HG02763 (cell line): Measurements from ENCODE around the gene KIF17.
"Not testable (repeated sequence)": the region's sequence is repeated elsewhere in the genome, so short reads cannot be mapped to it uniquely, and the experiment has no call there.

Experiments
- ATAC-seq: cut with Tn5 transposase; IDR thresholded peaks from one replicate; pipeline ENCODE4 v1.9.1; 2021; ENCODE audit warnings: mild to moderate bottlenecking, moderate library complexity; ENCODE audit not compliant: unreplicated experiment

KIF17 gene

DNA sequence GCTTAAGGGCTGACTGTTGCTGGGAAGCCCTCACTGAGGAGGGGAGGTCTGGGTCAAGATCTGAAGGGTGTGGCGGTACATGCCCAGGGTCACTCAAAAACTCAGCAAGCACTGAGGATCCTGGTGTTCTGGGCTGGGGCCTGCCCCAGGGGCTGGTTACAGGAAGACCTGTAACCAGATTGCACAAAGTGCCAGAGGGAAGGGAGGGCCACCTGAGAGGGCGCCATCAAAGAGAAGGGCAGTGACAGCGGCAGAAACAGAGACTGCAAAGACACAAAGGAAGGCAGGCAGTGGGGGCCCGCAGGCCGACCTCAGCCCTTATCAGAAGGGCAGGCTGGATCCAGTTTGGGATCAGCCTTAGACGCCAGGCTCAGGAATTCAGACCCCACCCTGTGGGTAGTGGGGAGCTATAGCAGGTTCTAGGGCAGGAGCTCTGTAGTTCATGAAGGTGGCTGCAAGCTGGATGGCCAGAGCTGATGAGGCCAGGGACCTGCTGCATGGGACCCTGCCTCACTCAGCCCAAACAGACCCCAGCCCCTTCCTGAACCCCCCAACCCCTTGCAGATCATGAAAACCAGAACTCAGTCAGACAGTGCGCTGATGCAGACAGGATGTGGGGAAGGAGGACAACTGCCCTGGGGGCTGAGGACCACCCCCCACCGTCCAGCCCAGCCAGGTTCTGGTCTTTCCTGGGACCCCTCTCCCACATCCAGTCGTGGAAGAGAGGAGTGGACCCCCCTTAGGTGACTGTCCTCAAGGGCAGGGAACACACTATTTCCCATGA, 10.8 kb upstream of the KIF17 start:
- ATAC-seq: no peak

DNA sequence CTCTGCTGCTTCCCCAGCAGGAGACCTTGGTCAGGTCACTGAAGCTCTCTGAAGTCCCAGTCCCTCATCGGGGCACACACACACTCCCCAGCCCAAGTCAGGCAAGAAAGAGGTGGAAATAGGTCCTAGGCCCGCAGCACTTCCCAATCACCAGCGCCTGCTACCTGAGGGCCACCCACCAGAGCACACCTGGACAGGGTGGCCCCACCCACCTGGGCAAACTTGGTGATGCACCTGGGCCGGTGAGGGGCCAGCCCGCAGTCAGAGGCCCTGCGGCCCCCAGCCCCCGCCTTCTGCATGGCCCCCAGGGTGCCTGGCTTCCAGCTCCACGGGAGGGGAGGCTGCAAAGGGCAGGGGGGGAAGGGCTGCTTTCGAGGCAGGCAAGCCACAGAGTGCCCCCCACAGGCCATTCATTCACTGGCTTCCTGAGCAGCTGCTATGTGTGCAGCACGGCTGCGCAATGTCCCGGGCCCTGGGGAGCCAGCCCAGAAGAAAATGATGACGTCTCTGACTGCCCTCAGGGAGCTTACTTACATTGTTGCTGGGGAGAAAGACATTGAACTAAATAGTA, 10.0 kb upstream of the KIF17 start:
- ATAC-seq: no peak

DNA sequence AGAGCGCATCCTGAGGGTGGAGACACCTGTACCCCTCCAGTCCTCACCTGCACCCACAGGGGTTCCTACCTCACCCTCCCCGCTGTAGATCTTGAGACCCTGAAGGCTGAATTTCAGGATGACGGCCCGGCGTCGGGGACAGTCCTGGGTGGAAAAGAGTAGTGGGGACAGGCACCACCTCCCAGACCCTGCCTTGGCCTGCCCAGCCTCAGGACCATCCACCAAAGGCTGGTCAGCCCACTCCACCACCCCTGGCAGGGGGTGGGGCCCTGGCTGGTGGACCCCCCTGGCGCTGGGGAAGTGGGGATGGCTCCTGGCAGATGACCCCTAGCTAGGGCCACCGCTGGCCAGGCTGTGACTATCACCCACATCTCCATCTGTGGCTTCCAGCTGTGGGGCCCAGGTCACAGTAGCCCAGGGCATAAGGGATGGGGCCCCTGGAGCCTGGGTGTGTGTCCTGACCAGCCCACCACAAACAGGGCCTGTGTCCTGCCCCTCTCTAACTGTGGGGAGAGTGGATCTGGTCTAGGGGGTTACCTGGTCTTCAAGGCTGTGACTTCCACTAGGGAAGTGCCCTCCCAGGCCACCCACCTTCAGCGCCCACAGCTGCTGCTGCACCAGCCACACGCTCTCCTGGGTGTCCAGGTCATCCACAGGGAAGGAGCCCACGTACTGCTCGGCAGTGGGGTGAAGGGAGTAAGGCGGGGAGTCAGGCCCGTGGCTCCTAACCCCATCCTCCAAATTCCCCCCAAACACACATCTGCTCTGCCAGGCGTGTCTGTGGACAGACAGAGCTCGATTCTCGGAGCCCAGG, 9.3 kb upstream of the KIF17 start:
- ATAC-seq: no peak

DNA sequence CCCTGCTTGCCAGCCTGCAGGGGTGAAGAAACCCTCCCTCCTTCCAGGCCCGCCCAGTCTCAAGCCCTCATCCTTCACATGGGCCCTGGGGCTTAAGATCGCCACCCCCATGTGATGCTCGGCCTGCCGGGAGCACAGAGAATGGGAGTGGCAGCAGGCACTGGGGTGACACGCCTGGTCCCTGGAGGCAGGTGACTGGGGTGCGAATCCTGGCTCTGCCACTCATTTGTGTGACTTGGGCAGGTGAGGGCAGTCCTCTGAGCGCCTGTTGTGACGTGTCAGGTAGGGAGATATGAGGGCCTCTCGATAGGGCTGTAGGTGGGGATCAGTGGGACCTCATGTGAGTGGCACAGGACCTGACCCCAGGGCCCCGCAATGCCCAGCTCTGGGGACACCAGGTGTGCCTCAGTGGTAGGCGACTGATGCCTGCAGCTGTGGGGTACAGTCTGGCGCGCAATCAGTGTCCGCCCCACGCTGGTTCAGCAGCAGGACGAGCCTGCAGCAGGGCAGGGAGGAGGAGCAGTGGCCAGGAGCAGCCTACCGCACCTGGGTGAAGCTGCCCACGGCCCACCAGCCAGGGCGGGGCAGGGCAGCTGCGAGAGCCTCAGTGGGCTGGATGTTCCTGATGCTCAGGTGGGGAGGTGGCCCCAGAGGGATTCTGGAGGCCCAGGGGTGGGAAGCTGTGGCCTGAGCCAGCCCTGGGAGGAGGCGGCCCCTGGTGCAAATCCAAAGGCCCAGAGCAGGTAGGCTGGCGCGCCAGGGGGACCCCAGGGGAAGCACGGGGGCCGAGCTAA, 8.5 kb upstream of the KIF17 start:
- no peak for ATAC-seq

DNA sequence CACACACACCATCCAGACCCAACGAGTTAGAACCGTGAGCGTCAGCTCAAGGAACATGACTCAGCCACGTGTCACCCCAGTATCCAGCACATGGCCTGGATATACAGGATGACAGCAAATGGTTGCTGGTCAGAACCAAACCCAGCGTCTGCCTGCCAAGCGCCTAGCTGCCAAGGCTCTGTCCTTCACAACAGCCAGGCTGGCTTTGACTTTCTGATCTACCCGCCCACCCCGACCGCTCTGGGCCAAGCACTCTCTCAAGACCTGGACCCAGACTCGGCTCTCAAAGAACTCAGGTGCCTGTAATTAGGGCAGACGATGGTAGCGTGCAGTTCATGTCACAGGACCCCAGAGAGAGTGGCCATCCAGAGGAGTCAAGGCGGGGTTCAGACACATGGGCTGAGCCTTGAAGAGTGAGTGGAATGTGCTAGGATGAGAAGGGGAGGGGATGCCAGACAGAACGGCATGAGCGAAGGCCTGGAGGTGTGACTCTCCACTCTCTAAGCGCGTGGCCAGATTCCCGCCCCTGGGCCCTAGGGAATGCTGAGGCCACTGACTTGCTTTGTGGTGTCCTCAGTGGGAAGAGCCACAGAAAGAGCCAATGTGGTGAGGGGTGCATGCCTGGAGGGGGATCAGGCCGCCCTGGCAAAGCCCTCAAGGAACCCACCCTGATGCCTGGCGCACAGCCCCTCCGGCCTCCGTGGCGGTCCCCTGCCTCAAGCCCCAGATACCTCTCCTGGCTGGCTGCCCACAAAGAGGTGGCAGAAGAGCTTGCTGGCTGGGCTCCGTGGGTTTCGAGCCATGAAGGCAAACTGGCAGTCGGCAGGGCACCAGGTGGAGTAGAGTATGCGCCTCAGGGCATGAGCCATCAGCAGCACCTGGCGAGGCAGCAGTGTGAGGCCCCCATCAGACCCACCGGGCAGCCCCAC, 7.6 kb upstream of the KIF17 start:
- ATAC-seq: no peak

DNA sequence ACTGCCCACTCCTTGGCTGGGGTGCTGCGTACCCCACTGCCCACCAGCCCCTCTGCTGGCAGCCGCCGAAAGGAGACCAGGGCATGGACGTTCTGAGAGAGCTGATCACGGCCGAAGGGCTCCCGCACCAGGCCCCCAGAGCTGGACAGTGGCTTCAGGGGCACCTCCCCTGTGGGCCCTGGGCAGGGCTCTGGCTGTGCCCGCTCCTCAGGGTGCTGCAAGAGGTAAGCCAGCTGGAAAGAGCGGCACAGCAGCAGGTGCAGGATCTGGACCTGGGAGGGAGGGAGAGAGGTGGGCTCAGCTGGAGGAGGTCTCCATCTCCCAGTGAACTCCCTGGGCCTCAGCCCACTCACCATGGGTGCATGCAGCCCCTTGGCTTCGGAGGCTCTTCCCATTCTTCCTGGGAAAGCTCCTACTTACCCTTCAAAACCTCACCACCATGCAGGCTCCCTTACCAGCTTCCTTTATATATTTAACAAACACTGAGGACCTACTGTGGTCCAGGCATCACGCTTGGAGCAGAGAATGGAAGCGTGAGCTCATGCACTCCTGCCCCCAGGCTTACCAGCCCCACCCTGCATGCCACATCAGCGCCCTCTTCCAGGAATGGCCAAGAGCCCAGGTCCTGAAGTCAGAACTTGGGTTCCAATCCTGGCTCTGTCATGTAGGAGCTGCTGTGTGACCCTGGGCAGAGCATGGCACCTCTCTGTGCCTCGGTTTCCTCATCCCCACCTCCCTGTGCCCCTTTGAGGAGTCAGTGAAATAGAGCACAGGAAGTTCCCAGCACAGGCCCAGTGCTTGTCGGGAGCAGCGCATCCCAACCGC, 6.8 kb upstream of the KIF17 start:
- no peak for ATAC-seq

DNA sequence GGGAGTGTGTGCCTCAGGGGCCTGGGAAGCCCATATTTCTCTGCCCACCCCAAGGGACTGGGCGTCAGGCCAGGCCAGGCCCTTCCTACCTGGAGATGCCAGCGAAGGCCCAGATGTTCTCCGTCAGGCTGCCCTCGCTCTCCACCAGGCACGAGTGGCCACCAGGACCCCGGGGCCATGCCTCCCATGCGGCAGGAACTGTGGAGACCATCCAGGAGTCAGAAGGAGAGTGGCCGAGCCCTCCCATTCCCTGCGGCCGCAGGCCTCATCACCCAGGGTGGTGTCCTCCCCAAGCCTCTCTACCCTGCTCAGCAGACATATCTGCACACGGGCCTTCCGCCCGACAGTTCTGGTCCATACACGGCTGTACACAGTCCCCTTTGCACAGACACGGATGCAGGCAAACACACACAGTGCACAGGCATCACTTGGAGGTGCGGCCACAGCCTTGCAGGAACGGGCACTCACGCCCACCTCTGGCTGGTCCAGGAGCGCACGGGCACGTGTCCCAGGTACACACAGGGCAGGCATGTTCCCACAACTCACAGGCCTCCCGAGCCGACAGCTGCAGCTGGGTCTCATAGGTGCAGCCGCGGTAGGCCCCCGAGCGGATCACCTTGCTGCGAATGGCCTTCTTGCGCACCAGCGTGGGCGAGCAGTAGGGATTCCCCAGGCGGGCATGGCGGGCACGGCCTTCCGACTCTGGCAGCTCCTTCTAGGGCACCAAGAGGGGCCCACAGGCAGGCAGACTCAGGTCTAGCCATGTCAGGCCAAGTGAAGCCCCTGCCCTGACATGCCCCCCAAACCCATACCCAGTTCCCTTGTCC, 5.9 kb upstream of the KIF17 start:
- no peak for ATAC-seq

DNA sequence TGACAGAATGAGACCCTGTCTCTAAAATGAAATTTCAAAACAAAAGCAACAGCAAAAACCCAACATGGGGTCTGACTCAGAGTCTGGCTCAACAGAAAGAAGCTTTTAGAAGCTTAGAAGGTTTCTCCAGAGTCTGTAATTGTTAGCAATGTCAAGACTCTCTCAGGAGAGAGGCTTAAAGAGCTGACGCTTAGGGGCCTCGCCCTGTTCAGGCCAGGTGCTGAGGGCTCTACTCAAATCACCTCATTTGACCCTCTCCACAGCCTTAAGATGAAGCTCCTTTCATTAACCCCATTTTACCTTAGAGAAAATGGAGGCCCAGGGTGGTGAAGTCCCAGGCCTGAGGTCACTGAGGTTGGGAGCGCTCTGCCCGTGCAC, 5.3 kb upstream of the KIF17 start:
- ATAC-seq: no peak

DNA sequence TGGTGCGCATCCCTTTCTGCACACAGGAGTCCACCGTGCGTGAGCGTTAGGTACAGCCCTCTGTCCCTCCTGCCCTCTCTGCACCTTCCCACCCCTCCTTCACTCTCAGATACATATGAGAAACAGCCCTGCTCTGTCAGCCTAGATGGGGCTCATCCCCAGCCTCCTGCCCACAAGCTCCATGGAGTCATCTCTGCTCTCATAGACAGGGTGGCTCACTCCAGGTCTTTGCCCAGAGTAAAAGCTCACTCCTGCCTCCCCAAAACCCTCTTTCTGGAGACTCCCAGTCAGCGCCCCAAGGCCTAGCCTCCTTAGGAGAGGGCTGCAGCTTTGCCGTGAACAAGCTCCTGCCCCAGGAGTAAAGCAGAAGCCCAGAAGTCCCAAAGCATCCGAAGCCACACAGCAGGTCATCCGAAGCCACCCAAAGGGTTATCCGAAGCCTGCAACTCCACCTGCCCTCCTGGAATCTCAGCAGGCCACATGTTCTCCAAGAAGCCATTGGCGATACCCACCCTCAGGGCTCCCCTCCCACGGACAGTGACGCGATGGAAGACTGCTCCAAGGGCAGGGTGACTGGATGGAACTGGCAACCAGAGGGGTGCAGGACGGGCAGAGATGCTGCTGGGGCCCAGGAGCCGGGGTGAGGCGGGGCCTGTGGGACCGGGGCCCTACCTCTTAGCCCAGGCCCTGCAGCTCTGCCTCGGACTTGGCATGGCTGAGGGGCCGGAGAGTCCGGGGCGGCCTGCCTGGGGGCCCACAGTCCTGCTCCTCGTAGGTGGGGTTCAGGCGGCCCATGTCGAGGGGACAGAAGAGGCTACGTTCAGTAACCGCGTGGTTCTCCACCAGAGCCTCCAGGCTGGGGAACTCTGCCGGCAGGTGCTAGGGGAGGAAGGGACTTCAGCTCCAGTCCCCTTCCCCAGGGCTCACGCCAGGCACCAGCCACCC, 3.6 kb upstream of the KIF17 start:
- ATAC-seq: no peak

DNA sequence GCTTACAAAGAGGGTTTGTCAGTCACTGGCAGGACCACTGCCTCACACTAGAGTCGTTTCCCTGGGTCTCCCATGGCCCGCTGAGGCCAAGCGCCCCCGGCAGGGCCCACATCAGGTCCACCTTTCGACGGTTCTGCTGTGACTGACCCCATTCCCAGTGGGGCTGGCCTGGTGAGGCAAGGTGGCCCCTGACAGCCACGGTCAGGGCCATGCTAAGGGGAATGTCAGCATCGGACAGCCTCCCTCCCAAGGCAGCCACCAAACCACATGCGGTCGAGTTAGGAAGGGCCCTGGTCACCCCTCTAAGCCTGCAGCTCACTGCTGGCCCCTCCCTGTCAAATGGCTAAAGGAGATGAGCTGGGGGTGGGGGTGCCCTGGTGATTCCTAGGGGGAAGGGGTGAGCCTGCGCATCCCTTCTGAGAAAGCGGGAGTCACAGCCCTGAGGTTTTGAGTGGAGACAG, 2.9 kb upstream of the KIF17 start:
- no peak for ATAC-seq

DNA sequence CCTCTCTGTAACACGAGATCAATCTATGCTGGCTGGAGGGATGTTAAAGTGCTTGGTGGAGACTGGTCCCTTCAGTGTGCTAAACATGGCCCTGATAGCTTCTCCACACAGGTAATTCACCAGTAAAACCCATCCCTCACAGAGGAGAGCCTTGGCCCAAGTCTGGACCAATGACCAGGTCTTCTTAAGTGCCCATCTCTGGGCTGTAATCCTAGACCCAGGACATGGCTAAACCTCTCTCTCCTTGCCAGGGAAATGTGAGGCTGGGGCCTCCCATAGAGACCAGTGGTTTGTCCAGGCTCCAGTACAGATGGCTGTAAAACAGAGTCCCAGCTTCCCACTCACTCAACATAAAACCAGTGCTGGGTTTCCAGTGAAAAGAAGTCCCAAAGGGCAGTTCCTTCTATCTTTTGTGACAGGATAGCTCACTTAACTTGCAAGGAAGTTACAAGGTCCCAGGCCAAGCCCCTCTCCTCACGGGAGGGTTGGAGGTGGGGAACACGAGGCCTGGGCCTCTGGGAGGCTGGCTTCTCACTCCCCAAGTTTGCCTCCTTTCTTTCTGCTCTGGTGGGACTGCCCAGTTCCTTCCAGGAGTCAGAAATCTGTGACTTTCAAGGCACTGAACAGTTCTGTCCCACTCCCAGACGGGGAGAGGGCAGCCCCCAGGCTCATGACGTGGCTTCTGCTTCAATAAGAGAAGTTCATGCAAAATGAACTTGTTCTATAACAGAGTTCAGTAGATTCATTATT, 2.2 kb upstream of the KIF17 start:
- ATAC-seq: no peak

DNA sequence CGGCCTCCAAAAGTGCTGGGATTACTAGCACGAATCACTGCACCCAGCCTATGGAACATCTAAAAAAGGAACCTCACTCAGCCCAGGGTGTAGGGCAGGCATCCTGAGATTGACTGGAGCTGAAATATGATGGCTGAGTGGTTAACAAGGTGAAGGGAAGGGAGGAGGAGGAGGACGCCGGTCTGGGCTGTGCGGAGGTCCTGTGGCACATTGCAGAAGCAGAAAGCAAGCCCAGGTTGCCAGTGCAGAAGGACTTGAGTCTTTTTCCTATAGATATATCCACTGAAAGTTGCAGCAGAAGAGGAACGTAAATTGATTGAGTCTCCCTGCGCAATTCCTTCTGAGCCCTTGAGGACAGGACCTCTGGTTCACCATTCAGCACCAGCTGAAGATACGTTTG, 1.5 kb upstream of the KIF17 start:
- ATAC-seq: no peak

DNA sequence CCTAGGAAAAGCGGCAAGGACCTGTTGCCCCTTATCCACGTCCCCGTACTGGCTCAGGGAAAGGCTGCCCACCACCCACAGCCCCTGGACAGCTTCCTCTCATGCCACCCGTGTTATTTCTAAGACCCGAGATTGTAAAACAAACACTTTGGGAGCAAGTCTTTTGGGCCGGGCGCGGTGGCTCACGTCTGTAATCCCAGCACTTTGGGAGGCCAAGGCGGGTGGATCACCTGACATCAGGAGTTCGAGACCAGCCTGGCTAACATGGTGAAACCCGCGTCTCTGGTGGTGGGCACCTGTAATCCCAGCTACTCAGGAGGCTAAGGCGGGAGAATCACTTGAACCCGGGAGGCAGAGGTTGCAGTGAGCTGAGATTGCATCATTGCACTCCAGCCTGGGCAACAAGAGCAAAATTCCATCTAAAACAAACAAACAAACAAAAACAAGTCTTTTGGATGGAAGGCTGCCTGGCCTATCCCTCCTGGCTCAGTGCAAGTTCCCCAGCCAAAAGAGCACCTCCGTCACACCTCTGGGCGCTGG, 606 bp upstream of the KIF17 start:
- not testable (repeated sequence) for ATAC-seq

DNA sequence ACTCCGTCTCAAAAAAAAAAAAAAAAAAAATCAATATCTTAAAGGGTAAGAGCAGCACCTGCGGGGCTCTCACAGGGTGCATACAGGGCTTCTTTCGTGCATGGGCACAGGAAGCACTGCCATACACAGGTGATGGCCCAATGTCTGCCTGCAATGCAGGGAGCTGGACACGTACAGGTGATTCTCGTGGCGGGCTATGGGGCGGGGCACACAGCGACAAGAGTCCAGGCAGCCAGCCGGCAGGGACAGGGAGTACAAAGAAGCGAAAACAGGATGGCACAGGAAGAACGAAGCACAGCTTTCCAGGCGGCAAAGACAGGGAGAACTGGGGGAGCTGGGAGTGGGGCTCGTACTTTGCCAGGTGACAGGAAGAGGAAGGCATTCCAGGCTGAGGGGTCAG, 1.6 kb downstream of the KIF17 start:
- no peak for ATAC-seq

DNA sequence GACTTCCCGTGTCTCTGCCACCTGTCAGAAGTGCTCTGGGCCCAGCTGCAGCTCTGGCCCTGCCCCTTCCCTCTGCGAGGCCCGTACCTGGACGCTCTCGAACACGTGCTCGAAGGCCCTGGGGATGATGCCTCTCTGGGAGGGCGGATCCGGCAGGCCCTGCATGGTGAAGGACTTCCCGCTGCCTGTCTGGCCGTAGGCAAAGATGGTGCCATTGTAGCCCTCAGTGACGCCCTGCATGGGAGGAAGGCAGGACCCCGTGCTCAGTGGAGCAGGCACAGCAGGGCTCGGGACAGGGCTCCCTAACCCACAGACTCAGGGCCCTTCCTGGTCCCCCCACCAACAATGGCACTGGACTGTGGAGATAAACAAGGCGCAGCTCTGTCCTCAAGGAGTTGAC, 2.4 kb downstream of the KIF17 start:
- ATAC-seq: no peak

DNA sequence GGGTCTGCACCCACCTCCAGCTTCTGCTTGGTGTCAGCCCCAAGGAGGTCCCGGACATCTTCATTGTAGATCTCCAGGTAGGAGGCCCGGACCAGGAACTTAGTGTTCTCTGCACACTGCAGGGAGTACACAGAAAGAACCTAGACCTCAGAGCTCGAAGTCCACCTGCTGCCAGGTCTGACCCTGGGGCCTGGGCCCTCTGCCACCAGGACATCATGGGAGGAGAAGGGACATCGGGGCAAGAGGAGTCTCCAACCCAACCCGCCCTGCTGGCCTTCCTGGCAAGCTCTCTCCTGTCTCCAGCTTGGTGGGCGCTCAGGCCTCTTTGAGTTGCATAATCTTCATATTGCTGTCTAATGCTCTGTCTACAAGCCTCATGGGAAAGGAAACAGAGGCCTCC, 4.4 kb downstream of the KIF17 start:
- ATAC-seq: no peak
